ENCODE measurements around the gene MINDY1.

MINDY1 gene

GRCh38 chr1:150963321-150964163 is 43.2 kb downstream of the MINDY1 start:
- no peak for DNase-seq

- DNase-seq = no peak
These were observed 44.9 kb downstream of the MINDY1 start for GRCh38 chr1:150961756-150962155.

- DNase-seq = no peak
These were observed 46.1 kb downstream of the MINDY1 start for GRCh38 chr1:150960646-150961045.

- DNase-seq = no peak
These were observed 49.0 kb downstream of the MINDY1 start for GRCh38 chr1:150957666-150958065.

- no peak for DNase-seq
These were observed 51.4 kb downstream of the MINDY1 start for GRCh38 chr1:150955280-150955679.

- no peak for DNase-seq
These were observed 52.0 kb downstream of the MINDY1 start for GRCh38 chr1:150954708-150955107.

Data from T-helper 1 cell (primary cell).